Epidermal melanocyte (primary cell): ENCODE data around the gene TARS1.

Source experiments
- DNase-seq: peaks from one replicate; pipeline ENCODE4 v3.0.0; 2011; ENCODE audit warnings: low spot score; ENCODE audit not compliant: insufficient read length

Gene TARS1

GRCh38 chr5:33440482-33441240, at the start of gene TARS1:
TSS of gene TARS1 (plus strand) at chr5:33440965. CDS start at chr5:33441087, 122 bp downstream.
- peak; percentile 95 for DNase-seq

GRCh38 chr5:33398501-33398900, 42.3 kb upstream of the TARS1 start:
- no peak for DNase-seq

DNA sequence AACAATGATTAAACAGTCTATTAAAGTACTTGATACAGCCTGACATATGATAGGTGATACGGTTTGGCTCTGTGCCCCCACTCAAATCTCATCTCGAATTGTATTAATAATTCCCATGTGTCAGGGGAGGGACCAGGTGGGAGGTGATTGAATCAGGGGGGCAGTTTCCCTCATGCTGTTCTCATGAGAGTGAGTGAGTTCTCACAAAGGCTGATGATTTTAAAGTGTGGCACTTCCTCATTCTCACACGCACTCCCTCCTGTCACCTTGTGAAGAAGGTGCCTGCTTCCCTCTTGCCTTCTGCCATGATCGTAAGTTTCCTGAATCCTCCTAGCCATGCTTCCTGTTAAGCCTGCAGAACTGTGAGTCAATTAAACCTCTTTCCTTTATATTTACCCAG, 40.1 kb upstream of the TARS1 start:
- no peak for DNase-seq

- no peak for DNase-seq
These were observed 39.0 kb upstream of the TARS1 start for GRCh38 chr5:33401482-33402390.

DNA sequence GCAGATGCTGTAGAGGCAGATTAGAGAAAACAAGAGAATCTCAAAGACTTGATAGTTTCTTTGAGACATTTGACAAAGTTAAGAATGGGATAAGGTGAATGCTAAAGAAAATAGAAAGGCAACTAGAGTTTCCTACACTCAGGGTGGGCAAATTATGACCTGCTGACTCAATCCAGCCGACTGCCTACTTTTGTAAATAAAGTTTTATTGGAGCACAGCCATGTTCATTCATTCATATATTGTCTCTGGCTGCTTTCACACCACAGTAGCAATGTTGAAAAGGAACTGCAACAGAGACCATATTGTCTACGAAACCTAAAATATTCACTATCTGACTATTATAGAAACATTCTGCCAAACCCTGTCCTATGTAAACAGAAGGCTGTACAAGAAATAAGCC, 37.6 kb upstream of the TARS1 start:
- no peak for DNase-seq

DNA sequence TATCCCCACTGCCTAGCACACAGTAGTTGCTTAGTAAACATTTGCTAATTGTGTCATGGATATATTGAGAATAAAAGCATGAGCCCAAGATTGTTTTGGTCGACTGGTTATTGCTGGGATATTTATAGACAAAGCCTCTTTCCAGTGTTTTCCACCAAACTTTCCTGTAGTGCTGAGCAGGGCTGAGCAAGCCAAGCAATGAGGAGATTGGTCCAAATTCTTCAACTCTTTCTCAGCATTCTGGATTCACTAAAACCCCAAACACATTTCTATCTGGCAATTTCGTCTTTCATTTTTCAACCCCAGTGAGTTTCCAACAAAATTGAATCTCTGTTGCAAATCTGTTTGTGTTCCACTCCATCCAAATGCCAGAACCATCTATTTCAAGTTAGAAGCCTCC, 31.9 kb upstream of the TARS1 start:
- DNase-seq = no peak

GRCh38 chr5:33409435-33410170, 31.2 kb upstream of the TARS1 start:
- no peak for DNase-seq

- DNase-seq = no peak
These were observed 30.5 kb upstream of the TARS1 start for GRCh38 chr5:33410221-33410620.

DNA sequence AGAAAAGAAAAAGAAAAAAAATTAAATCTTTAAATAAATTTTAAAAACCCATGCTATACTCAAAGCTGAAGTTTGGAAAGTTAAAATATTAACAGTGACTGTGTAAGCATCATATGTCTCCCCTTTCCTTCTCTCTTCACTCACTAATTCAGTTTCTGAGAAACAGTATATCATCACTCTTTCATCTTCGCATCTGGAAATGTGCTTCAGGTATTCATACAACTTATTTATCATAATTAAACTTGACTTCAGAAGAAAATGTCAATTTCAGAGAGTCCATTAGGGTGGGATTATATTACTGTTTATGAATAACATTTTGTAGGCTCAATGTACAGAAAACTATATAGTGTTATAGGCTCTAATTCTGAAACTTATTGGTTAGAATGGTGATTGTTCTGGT, 29.3 kb upstream of the TARS1 start:
- no peak for DNase-seq

DNA sequence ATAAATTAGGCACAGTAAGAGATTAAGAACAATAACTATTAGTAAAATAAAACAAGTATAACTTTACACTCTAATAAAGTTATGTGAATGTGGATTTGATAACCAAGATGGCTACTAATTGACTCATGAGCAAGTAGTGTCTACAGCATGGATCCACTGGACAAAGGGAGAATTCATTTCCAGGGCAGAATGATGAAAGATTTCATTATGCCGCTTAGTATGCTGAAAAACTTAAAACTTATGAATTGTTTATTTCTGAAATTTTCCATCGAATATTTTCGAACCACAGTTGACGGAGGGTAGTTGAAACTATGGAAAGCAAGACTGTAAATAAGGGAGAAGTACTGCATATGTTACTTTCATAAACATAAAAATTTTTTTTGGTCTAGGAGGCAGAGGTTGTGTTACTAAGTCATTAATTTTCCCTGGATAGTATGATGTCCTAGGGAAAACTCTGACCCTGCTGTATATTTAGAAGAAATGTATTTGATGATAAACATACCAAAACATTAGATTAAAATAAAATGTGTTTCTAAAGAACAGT, 24.9 kb upstream of the TARS1 start:
- no peak for DNase-seq

DNA sequence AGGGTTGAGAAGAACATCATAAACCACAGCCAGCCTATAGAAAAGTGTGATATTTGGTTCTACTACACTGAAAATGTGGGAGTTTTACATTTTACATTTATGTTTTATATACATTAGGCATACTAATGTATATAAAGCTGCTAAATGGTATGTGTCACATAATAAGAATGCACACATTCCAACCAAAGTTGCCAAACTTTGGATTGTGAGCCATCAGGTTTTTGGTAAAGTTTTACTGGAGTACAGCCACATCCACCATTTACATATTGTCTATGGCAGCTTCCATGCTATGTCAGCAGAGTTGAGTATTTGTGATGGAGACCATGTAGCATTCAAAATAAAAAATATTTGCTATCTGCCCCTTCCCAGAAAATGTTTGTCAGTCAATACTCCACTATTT, 23.1 kb upstream of the TARS1 start:
- DNase-seq = no peak

DNA sequence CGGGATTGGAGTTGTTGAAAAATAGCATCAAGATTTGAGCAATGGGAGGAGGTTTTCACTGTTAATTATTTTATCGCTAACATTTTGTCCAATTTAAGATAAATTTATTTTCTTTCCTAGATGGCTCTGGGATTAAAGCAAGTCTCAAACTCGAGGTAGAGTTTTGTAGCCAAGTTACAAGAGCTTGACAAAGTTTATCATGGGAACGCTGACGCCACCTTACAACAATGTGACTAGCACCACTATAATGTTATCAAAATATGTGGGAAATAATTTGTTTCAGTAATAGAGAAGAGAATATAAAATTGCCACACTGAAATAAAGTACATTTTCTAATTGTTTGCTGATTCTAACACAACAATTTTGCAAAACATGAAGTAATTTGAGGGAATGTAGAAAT, 19.8 kb upstream of the TARS1 start:
- DNase-seq = no peak

DNA sequence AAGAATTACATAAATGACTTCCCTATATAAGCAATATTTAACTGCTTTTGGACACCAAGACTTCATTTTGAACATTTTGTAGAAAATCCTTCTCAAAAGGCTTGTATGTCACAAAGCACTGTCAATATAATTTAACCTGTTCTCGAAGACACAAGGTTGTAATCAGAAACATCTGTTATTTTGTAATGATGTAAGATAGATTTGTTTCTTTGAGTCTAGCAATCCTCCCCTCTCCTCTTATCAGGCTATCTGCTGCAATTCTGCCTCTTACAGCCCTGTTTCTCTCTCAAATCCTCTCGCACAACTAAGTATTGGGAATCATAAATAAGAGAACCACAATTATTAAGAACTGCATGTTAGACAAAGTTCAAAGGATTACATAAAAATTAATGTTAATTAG, 18.6 kb upstream of the TARS1 start:
- DNase-seq = no peak

DNA sequence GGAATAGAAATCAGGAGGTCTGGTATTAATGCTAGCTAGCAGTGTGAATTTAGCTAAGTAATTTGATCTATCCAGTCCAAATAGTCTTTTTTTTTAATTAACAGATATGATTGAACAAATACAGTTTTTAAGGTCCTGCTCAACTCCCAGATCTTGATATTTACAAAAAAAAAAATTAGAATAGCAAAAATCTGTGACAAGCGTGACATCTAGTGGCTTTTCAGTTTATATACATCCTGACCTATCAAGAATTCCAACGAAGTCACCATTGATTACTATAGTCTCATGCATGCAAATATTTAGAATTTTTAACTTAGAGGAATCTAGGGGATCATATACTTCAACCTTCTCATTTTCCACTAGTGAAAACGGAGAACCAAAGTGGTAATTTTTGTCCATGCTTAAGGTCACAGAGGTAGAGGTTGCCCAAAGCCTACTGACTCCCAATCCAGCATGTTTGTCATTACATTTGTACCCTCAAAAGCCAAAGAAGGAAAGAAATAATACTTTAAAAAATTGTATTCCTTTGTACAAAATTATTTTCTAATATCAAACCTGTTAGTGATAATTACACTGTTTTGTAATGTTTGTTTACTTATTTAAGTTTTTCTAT, 17.6 kb upstream of the TARS1 start:
- DNase-seq = no peak

DNA sequence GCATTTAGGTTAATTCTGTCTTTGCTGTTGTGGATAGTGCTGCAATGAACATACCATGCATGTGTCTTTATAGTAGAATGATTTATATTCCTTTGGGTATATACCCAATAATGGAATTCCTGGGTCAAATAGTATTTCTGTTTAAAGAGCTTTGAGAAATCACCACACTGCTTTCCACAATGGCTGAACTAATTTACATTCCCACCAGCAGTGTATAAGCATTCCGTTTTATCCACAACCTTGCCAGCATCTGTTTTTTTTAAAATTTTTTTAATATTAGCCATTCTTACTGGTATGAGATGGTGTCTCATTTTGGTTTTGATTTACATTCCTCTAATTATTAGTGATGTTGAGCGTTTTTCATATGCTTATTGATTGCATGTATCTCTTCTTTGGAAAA, 15.5 kb upstream of the TARS1 start:
- no peak for DNase-seq

DNA sequence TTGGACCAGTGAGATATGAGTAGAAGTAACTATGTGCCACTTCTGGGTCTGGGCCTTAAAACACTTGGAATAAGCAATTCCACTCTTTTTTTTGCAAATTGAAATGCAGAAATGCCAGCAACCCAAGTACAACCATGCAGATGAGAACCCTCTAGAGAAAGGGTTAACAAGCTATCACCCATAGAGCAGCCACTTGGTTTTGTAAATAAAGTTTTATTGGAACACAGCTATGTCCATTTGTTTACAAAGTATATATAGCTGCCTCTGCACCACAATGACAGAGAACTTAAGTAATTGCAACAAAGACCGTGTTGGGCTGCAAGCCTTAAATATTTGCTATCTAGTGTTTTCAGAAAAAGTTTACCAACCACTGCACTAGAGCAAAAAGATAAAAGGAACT, 9.8 kb upstream of the TARS1 start:
- DNase-seq = no peak

DNA sequence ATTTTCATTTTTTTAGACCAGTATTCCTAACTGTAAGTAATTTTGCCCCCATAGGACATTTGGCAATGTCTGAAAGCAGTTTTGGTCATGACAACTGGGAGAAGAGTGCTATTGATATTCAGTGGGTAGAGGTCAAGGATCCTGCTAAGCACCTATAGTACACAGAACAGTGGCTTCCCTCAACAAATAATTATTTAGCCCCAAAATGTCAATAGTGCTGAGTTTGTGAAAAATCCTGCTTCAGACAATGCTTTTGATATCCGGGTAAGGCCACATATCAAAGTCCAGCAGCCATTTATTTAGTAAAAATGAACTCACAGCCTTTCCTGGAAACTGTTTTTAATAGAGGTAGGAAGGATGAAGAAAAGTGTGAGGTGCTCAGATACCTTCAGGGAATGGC, 8.1 kb upstream of the TARS1 start:
- no peak for DNase-seq

DNA sequence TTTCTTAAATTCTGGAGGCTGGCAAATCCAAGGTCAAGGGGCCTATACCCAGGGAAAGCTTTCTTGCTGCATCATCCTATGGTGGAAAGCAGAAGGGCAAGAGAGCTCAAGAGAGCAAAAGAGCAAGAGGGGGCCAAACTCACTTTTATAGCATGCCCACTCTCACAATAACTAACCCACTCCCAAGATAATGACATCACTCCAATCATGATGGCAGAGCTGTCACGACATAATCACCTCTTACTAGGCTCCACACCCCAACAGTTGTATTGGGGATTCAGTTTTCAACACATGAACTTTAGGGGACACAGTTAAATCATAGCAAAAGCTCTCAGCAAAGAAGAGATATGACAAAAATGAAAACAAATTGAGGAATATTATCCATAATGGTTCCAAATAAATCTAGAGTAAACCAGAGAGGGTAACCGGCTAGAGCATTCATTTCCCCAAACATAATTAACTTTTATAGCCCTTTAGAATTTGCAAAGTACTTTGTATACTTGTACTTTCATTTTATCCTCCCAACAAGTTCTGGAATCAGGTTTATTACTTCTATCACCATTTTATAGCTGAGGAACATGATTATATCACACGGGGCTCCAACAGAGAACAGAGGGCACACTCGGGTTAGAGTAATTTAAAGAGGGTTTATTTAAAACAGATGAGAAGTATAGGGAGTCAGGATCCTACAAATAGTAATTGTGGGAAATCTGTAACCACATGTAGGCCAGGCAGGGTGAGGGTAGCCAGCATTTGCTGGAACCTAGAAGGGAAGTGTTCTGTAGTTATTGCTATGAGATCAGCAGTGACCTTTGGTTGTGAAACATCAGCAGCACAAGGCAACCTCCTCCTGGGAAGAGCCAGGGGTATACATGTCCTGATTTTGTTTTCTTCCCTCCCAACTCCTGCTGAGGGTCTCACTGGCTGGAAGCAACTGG, 7.2 kb upstream of the TARS1 start:
- no peak for DNase-seq

DNA sequence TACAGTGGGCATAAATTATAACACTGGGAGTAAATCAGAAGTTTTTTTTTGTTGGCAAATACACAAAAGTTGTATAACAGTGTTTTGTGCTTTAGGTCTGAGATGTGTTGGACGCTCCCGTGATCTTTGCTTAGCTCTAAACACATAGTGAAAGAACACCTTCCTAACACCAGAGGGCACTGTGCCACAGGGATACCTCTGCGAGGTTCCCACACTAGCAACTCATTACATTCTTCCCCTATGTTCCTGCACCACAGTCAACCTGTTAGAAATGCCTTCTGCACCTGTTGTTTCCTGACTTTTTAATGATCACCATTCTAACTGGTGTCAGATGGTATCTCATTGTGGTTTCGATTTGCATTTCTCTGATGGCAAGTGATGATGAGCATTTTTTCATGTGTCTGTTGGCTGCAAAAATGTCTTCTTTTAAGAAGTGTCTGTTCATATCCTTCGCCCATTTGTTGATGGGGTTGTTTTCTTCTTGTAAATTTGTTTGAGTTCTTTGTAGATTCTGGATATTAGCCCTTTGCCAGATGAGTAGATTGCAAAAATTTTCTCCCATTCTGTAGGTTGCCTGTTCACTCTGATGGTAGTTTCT, 4.8 kb upstream of the TARS1 start:
- DNase-seq = peak; percentile 49

- no peak for DNase-seq
These were observed 1.8 kb upstream of the TARS1 start for GRCh38 chr5:33438996-33439395.
